Measurements from ENCODE around the gene ZNF610.

DNA sequence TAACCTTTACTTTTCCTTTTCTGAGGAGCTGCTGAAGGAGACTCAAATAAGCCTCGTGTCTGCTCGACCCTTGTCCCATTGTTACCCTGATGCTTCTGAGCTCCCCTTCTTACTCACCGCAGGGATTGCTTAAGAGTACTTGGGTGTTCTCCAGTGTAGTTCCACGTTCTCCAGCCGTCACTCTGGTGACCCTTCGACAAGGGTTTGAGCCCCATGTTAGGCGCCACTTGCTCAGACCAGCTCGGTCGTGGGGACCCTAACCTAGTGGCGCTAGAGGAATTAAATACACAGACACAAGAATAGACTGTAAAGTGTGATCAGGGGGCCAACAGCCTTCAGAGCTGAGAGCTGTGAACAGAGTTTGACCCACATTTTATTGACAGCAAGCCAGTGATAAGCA, 28.8 kb upstream of the ZNF610 start:
- no peak for TF ChIP-seq POLR2A (IDR thresholded peaks at IDR 0.05)
- TF ChIP-seq, protein P1, sequence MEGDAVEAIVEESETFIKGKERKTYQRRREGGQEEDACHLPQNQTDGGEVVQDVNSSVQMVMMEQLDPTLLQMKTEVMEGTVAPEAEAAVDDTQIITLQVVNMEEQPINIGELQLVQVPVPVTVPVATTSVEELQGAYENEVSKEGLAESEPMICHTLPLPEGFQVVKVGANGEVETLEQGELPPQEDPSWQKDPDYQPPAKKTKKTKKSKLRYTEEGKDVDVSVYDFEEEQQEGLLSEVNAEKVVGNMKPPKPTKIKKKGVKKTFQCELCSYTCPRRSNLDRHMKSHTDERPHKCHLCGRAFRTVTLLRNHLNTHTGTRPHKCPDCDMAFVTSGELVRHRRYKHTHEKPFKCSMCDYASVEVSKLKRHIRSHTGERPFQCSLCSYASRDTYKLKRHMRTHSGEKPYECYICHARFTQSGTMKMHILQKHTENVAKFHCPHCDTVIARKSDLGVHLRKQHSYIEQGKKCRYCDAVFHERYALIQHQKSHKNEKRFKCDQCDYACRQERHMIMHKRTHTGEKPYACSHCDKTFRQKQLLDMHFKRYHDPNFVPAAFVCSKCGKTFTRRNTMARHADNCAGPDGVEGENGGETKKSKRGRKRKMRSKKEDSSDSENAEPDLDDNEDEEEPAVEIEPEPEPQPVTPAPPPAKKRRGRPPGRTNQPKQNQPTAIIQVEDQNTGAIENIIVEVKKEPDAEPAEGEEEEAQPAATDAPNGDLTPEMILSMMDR (IDR thresholded peaks at IDR 0.05 in 4 of 5, conservative IDR thresholded peaks at IDR 0.05 in 1 of 5): no peak
